ENCODE measurements around the gene TMEM231.
"Not testable (repeated sequence)": the region's sequence is repeated elsewhere in the genome, so short reads cannot be mapped to it uniquely, and the experiment has no call there.

DNA sequence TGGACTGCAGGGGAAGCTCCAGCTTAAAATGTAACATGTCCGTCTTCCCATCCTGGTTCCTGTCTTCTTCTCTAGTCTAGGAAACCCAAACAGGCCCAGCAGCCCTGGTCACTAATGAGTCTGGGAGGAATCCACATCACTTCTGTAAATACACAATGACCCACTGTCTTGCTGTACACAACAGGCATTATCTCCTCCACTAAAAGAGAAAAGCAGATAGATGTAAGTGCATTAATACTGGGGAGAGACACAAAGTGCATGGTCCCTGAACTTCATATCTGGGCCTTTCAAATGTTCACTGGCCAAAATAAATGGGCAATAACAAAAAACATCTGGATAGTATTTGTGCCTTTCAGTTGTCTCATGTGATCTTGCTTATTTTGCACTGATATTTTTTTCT is 10.2 kb downstream of the TMEM231 start:
- TF ChIP-seq POLR2A (IDR thresholded peaks at IDR 0.05) = not testable (repeated sequence)
- TF ChIP-seq, protein P1, sequence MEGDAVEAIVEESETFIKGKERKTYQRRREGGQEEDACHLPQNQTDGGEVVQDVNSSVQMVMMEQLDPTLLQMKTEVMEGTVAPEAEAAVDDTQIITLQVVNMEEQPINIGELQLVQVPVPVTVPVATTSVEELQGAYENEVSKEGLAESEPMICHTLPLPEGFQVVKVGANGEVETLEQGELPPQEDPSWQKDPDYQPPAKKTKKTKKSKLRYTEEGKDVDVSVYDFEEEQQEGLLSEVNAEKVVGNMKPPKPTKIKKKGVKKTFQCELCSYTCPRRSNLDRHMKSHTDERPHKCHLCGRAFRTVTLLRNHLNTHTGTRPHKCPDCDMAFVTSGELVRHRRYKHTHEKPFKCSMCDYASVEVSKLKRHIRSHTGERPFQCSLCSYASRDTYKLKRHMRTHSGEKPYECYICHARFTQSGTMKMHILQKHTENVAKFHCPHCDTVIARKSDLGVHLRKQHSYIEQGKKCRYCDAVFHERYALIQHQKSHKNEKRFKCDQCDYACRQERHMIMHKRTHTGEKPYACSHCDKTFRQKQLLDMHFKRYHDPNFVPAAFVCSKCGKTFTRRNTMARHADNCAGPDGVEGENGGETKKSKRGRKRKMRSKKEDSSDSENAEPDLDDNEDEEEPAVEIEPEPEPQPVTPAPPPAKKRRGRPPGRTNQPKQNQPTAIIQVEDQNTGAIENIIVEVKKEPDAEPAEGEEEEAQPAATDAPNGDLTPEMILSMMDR (IDR thresholded peaks at IDR 0.05) = not testable (repeated sequence)
